Measurements from ENCODE around the gene KIAA0930. TPM values are rescaled to one million over a fixed set of nuclear protein-coding genes. Genes with fewer than 3 reads are reported as not detected.
A peak's percentile ranks its signal among the peaks of the same experiment; 100 is the strongest.

Gene KIAA0930
- total RNA-seq, 2 donors from 2014 or later: 38.5 to 44.8 TPM

- no peak for DNase-seq
- H3K9me3 ChIP-seq: no peaks in the 10 kb centered on the region
- H3K27me3 ChIP-seq: no peaks in the 10 kb centered on the region
- H3K4me3 ChIP-seq: no peak overlapping the region
- H3K36me3 ChIP-seq: no peaks in the 10 kb centered on the region
- H3K9ac ChIP-seq (ENCODE audit: low read depth in 2 of 2, low read length in 2 of 2): peak overlapping the region in 1 of 2 donors; percentile 12
- peaks cover 18% of the 10 kb centered on the region for H3K4me1 ChIP-seq
- peak overlapping the region; percentile 32 for H3K27ac ChIP-seq
- TF ChIP-seq CTCF (IDR thresholded peaks at IDR 0.05): no peak
- intact Hi-C loops (cut with DNase I): no loop called here
These were observed 31.0 kb upstream of the KIAA0930 start for GRCh38 chr22:45271667-45272201.

GRCh38 chr22:45270095-45271020 lies 29.7 kb upstream of the KIAA0930 start:
- Histone ChIP-seq H3K4me1 (peaks cover 18% of the 10 kb centered on the region), H3K4me3 (no peak overlapping the region), H3K9ac (ENCODE audit: low read depth in 2 of 2, low read length in 2 of 2) (peak overlapping the region in 1 of 2 donors; percentile 36), H3K36me3 (no peaks in the 10 kb centered on the region), H3K27me3 (no peaks in the 10 kb centered on the region), H3K9me3 (no peaks in the 10 kb centered on the region), H3K27ac (no peak overlapping the region)
- no peak for DNase-seq
- TF ChIP-seq CTCF (IDR thresholded peaks at IDR 0.05): no peak
- intact Hi-C loops (cut with DNase I): no loop called here

- Histone ChIP-seq H3K4me3 (peak overlapping the region; percentile 36), H3K27ac (no peak overlapping the region), H3K9me3 (no peaks in the 10 kb centered on the region), H3K9ac (ENCODE audit: low read depth in 2 of 2, low read length in 2 of 2) (peak overlapping the region; percentile 66 to 73), H3K27me3 (no peaks in the 10 kb centered on the region), H3K4me1 (peaks cover 18% of the 10 kb centered on the region), H3K36me3 (no peaks in the 10 kb centered on the region)
- intact Hi-C loops (cut with DNase I): loop anchor here (1.0 to 5.0 kb wide), 2 partner anchors 166 to 283 kb away; no protein-coding TSS in a partner anchor
- TF ChIP-seq CTCF (IDR thresholded peaks at IDR 0.05): peak; percentile 82
- peak; percentile 87 for DNase-seq
These were observed 28.5 kb upstream of the KIAA0930 start for GRCh38 chr22:45268958-45269844.

GRCh38 chr22:45268167-45268957 lies 27.7 kb upstream of the KIAA0930 start:
- no peak overlapping the region for H3K27ac ChIP-seq
- peak overlapping the region; percentile 66 to 69 for H3K9ac ChIP-seq (ENCODE audit: low read depth in 2 of 2, low read length in 2 of 2)
- peak overlapping the region; percentile 36 for H3K4me3 ChIP-seq
- peaks cover 13% of the 10 kb centered on the region for H3K4me1 ChIP-seq
- H3K9me3 ChIP-seq: no peaks in the 10 kb centered on the region
- no peak for DNase-seq
- H3K27me3 ChIP-seq: no peaks in the 10 kb centered on the region
- intact Hi-C loops (cut with DNase I): loop anchor here (5.0 kb wide), 1 partner anchor 284 kb away; no protein-coding TSS in a partner anchor
- no peaks in the 10 kb centered on the region for H3K36me3 ChIP-seq
- TF ChIP-seq CTCF (IDR thresholded peaks at IDR 0.05): no peak

Data from colonic mucosa (tissue), 4 donors.